GM12864 (cell line): Measurements from ENCODE around the gene CYP4F2.
"Not testable (repeated sequence)": the region's sequence is repeated elsewhere in the genome, so short reads cannot be mapped to it uniquely, and the experiment has no call there.

Experiments used
- DNase-seq: peaks from one replicate; pipeline ENCODE4 v3.0.0-alpha.2; 2011; ENCODE audit warnings: low read depth
- H3K4me3 ChIP-seq: 2 replicates; pipeline ENCODE4 v1.5.1; 2011; ENCODE audit warnings: mild to moderate bottlenecking, low read depth, low read length, control low read depth
- CTCF ChIP-seq: IDR thresholded peaks from 2 replicates; pipeline ENCODE4 v1.5.1; 2011; ENCODE audit warnings: low read depth, mild to moderate bottlenecking, moderate library complexity, low read length, control low read depth, inconsistent platforms; ENCODE audit errors: missing control alignments

The CYP4F2 gene

GRCh38 chr19:15891434-15891833 is 6.4 kb downstream of the CYP4F2 start:
- H3K4me3 ChIP-seq: no peak overlapping the region
- no peak for DNase-seq

DNA sequence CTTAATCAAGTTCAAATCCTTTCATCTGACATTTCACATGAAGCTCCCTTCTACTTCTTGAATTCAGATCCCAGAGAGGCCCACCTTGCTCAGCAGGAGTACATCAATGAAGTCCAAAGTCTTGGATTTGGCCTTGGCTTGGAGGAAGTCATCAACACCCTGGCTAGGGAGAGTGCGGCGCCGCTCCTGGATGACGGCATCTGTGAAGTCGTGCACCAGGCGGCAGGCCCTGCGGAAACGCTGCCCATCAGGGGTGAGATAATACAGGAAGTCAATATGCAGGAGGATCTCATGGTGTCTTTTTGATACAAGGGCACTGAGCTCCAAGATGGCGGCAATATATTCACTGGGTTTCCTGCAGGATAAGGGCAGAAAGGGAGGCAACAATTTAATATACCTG is 8.5 kb downstream of the CYP4F2 start:
- DNase-seq, H3K4me3 ChIP-seq: not testable (repeated sequence)

More at GRCh38 chr19:15891434-15891833, 6.4 kb downstream of the CYP4F2 start:
- no peak for TF ChIP-seq CTCF

DNA sequence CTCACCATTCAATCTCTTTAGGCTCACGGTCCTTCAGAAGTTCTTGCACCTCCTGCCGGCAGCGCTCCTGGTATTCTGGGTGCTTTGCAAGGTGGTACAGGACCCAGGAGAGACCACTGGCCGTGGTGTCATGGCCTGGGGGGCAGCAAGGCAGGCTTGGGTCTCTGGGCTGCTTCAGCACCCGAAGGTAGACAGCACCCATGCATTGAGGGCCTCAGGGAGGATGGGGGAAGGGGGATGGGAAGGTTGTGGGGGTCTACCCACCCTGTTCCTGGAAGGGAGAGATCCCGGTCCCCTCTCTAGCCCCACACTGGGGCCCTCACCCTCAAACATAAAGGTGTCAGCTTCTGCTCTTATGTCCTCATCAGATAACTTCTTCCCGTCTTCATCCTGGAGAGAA is 12.0 kb downstream of the CYP4F2 start:
- no peak for DNase-seq
- no peak for TF ChIP-seq CTCF
- H3K4me3 ChIP-seq: no peak overlapping the region

- TF ChIP-seq CTCF: no peak
- H3K4me3 ChIP-seq: no peak overlapping the region
- no peak for DNase-seq
Observed at GRCh38 chr19:15885167-15885566, 12.7 kb downstream of the CYP4F2 start.

DNA sequence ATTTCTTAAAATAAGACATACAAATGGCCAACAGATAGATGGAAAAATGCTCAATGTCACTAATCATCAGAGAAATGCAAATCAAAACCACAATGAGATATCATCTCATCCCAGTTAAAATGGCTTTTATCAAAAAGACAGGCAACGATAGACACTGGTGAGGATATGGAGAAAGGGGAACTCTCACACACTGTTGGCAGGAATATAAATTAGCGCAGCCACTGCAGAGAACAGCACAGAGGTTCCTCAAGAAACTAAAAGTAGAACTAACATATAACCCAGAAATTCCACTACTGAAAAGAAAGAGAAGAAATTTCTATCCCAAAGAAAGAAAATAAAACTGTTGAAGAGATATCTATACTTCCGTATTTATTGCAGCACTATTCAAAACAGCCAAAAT is 14.5 kb downstream of the CYP4F2 start:
- DNase-seq, H3K4me3 ChIP-seq: not testable (repeated sequence)

- DNase-seq: no peak
- TF ChIP-seq CTCF: no peak
- H3K4me3 ChIP-seq: no peak overlapping the region
Observed at GRCh38 chr19:15874821-15875474, 22.9 kb downstream of the CYP4F2 start.

GRCh38 chr19:15873771-15874170 is 24.1 kb downstream of the CYP4F2 start:
- DNase-seq: not testable (repeated sequence)

DNA sequence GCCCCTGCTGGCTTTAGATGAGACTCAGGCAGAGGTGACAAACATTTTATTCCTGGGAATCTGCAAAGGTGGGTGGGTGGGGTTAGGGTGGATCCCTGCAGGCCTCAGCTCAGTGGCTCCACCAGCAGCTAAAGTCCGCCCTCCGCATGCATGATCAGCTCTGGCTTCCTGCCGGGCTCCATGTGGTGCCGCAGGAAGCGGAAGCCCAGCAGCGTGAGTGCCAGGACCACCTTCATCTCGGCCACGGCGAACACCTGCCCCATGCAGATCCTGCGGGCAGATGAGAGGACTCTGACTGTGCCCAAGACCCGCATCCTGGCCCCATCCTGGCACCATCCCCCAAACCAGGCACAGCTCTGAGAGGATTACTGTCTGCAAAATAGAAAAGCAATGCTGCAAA is 26.3 kb downstream of the CYP4F2 start:
- TF ChIP-seq CTCF: no peak
- peak; percentile 8 for DNase-seq
- H3K4me3 ChIP-seq: no peak overlapping the region

More at GRCh38 chr19:15873771-15874170, 24.1 kb downstream of the CYP4F2 start:
- H3K4me3 ChIP-seq: not testable (repeated sequence)

DNA sequence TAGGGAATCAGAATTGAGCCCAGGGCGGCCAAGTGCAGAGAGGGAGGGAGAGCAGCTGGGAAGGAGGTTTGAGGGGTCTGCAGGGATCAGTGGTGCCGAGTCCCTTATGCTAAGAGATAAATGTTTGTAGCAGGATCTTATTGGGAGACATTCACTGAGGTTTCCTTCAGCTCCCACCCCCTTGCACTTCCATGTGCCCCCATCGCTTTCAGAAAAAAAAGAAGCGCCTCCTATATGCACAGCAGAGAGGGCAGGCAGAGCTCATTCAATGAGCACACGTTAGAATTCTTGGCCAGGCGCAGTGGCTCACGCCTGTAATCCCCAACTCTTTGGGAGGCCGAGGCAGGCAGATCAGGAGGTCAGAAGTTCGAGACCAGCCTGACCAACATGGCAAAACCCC is 28.0 kb downstream of the CYP4F2 start:
- no peak for TF ChIP-seq CTCF
- no peak overlapping the region for H3K4me3 ChIP-seq
- DNase-seq: no peak
